GM12878 (cell line): ENCODE results near the gene CTDP1. TPM values are rescaled to one million over a fixed set of nuclear protein-coding genes. Genes with fewer than 3 reads are reported as not detected.

Experiments used
- ATF7 ChIP-seq: fragments of 450-650 bp; IDR thresholded peaks from 2 replicates; pipeline ENCODE4 v1.6.1; 2016; ENCODE audit warnings: low read depth, mild to moderate bottlenecking
- FOS ChIP-seq: IDR thresholded peaks from 3 replicates; pipeline ENCODE4 v1.6.1; 2011; ENCODE audit warnings: borderline replicate concordance; ENCODE audit not compliant: insufficient read length; ENCODE audit errors: extremely low read depth
- IKZF1 ChIP-seq: fragments of 450-650 bp; conservative IDR thresholded peaks from 2 replicates; pipeline ENCODE4 v1.6.1; 2017; ENCODE audit warnings: antibody characterized with exemption, mild to moderate bottlenecking
- NR2F1 ChIP-seq: fragments of 450-650 bp; conservative IDR thresholded peaks from 2 replicates; pipeline ENCODE4 v1.6.1; 2017; ENCODE audit warnings: mild to moderate bottlenecking
- POU2F2 ChIP-seq: IDR thresholded peaks from 3 replicates; pipeline ENCODE4 v1.6.1; 2011; ENCODE audit warnings: low read depth, mild to moderate bottlenecking, low read length, borderline replicate concordance
- RELA ChIP-seq: fragments of 450-650 bp; IDR thresholded peaks from 2 replicates; pipeline ENCODE4 v1.8.0; 2014; ENCODE audit warnings: borderline replicate concordance; ENCODE audit not compliant: partially characterized antibody
- SMAD1 ChIP-seq: fragments of 450-650 bp; IDR thresholded peaks from 2 replicates; pipeline ENCODE4 v1.6.1; 2018; ENCODE audit warnings: mild to moderate bottlenecking, low read depth; ENCODE audit not compliant: partially characterized antibody
- SREBF1 ChIP-seq: IDR thresholded peaks from 2 replicates; pipeline ENCODE4 v1.6.1; 2012; ENCODE audit warnings: mild to moderate bottlenecking, low read length
- WRNIP1 ChIP-seq: IDR thresholded peaks from 2 replicates; pipeline ENCODE4 v1.6.1; 2011; ENCODE audit warnings: low read depth, low read length, improper control_type of control experiment, borderline replicate concordance
- polyA plus RNA-seq, 11 experiments: library from polyadenylated mRNA; depleted of rRNA in 4 of 11; unstranded in 6 of 11; stranded (reverse) in 5 of 11; fragments of >200 nt; fragmentation: Nextera tagmentation in 4 of 11; fragmentation: Illumina TruSeq in 1 of 11; extraction: Ambion mirVana in 4 of 11; extraction: Trizol in 1 of 11; gene quantifications; 1 replicate in 1 of 11; 2 replicates in 10 of 11; pipeline versions ENCODE4 v1.2.1 to v1.2.3, GENCODE V29; 2011 to 2016; ENCODE audit warnings: inconsistent platforms in 2 of 11, missing spikeins in 2 of 11, low read depth in 1 of 11
- total RNA-seq, 4 experiments: library from RNA; depleted of rRNA in 3 of 4; stranded (reverse); fragments of >200 nt in 3 of 4; fragmentation: Illumina TruSeq in 1 of 4; extraction: Trizol in 1 of 4; gene quantifications; 2 replicates each; pipeline versions ENCODE4 v1.2.1 to v1.2.3, GENCODE V29; 2013 to 2021
- TF ChIP-seq, protein P1 (sequence below): IDR thresholded peaks from 2 replicates; pipeline ENCODE4 v1.6.1; 2012; ENCODE audit warnings: mild to moderate bottlenecking, low read depth, low read length
- TF ChIP-seq, protein P2 (sequence below): IDR thresholded peaks from 2 replicates; pipeline ENCODE4 v1.6.1; 2012; ENCODE audit warnings: low read depth, low read length, improper control_type of control experiment
- TF ChIP-seq, protein P3 (sequence below): fragments of 450-650 bp; IDR thresholded peaks from 2 replicates; pipeline ENCODE4 v1.6.1; 2017; ENCODE audit warnings: mild to moderate bottlenecking, moderate library complexity
- TF ChIP-seq, protein P4 (sequence below): fragments of 450-650 bp; conservative IDR thresholded peaks from 2 replicates; pipeline ENCODE4 v1.6.1; 2017; ENCODE audit warnings: mild to moderate bottlenecking, moderate library complexity
- TF ChIP-seq, protein P5 (sequence below): fragments of 450-650 bp; IDR thresholded peaks from 2 replicates; pipeline ENCODE4 v1.6.1; 2017; ENCODE audit warnings: mild to moderate bottlenecking
- TF ChIP-seq, protein P6 (sequence below): fragments of 450-650 bp; IDR thresholded peaks from 2 replicates; pipeline ENCODE4 v1.6.1; 2017; ENCODE audit warnings: low read depth, mild to moderate bottlenecking, moderate library complexity

Gene CTDP1
- total and polyA plus RNA-seq, 10 of the 15 experiments (the other 5 are each of a cell fraction or from before 2014, with no cell fraction given), result 0.32 to 31.3 (median 8.8) TPM

DNA sequence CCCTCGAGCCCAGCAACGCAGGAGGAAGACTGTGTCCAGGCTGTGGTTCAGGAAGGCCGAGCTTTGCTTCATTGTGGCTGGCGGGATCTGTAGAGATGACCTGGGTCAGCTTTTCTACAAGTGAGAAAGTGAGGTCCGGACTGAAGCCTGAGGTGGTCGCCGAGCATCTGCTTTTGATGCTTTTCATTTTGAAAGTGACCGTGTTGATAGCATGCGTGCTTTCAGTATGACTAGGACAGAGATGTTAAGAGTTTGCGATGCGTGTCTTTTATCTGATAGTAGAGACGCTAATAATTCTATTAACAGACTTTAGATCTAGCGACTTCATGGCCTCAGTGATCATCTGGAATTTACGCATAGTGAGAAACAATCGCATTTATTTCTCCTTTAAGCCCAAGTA lies 28.1 kb downstream of the CTDP1 start (continued):
- TF ChIP-seq, protein P1, sequence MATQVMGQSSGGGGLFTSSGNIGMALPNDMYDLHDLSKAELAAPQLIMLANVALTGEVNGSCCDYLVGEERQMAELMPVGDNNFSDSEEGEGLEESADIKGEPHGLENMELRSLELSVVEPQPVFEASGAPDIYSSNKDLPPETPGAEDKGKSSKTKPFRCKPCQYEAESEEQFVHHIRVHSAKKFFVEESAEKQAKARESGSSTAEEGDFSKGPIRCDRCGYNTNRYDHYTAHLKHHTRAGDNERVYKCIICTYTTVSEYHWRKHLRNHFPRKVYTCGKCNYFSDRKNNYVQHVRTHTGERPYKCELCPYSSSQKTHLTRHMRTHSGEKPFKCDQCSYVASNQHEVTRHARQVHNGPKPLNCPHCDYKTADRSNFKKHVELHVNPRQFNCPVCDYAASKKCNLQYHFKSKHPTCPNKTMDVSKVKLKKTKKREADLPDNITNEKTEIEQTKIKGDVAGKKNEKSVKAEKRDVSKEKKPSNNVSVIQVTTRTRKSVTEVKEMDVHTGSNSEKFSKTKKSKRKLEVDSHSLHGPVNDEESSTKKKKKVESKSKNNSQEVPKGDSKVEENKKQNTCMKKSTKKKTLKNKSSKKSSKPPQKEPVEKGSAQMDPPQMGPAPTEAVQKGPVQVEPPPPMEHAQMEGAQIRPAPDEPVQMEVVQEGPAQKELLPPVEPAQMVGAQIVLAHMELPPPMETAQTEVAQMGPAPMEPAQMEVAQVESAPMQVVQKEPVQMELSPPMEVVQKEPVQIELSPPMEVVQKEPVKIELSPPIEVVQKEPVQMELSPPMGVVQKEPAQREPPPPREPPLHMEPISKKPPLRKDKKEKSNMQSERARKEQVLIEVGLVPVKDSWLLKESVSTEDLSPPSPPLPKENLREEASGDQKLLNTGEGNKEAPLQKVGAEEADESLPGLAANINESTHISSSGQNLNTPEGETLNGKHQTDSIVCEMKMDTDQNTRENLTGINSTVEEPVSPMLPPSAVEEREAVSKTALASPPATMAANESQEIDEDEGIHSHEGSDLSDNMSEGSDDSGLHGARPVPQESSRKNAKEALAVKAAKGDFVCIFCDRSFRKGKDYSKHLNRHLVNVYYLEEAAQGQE, result no peak
- TF ChIP-seq WRNIP1, result no peak
- TF ChIP-seq, protein P2, sequence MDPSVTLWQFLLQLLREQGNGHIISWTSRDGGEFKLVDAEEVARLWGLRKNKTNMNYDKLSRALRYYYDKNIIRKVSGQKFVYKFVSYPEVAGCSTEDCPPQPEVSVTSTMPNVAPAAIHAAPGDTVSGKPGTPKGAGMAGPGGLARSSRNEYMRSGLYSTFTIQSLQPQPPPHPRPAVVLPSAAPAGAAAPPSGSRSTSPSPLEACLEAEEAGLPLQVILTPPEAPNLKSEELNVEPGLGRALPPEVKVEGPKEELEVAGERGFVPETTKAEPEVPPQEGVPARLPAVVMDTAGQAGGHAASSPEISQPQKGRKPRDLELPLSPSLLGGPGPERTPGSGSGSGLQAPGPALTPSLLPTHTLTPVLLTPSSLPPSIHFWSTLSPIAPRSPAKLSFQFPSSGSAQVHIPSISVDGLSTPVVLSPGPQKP, result no peak
- no peak for TF ChIP-seq SMAD1
- TF ChIP-seq, protein P3, sequence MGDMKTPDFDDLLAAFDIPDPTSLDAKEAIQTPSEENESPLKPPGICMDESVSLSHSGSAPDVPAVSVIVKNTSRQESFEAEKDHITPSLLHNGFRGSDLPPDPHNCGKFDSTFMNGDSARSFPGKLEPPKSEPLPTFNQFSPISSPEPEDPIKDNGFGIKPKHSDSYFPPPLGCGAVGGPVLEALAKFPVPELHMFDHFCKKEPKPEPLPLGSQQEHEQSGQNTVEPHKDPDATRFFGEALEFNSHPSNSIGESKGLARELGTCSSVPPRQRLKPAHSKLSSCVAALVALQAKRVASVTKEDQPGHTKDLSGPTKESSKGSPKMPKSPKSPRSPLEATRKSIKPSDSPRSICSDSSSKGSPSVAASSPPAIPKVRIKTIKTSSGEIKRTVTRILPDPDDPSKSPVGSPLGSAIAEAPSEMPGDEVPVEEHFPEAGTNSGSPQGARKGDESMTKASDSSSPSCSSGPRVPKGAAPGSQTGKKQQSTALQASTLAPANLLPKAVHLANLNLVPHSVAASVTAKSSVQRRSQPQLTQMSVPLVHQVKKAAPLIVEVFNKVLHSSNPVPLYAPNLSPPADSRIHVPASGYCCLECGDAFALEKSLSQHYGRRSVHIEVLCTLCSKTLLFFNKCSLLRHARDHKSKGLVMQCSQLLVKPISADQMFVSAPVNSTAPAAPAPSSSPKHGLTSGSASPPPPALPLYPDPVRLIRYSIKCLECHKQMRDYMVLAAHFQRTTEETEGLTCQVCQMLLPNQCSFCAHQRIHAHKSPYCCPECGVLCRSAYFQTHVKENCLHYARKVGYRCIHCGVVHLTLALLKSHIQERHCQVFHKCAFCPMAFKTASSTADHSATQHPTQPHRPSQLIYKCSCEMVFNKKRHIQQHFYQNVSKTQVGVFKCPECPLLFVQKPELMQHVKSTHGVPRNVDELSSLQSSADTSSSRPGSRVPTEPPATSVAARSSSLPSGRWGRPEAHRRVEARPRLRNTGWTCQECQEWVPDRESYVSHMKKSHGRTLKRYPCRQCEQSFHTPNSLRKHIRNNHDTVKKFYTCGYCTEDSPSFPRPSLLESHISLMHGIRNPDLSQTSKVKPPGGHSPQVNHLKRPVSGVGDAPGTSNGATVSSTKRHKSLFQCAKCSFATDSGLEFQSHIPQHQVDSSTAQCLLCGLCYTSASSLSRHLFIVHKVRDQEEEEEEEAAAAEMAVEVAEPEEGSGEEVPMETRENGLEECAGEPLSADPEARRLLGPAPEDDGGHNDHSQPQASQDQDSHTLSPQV, result no peak
- 0 out of 2 replicates have a peak, but pooled peaks have one; percentile 16 for TF ChIP-seq SREBF1
- TF ChIP-seq POU2F2, result 0 out of 3 replicates have a peak, but pooled peaks have one; percentile 47
- TF ChIP-seq RELA, result no peak
- TF ChIP-seq IKZF1, result no peak
- TF ChIP-seq, protein P4, sequence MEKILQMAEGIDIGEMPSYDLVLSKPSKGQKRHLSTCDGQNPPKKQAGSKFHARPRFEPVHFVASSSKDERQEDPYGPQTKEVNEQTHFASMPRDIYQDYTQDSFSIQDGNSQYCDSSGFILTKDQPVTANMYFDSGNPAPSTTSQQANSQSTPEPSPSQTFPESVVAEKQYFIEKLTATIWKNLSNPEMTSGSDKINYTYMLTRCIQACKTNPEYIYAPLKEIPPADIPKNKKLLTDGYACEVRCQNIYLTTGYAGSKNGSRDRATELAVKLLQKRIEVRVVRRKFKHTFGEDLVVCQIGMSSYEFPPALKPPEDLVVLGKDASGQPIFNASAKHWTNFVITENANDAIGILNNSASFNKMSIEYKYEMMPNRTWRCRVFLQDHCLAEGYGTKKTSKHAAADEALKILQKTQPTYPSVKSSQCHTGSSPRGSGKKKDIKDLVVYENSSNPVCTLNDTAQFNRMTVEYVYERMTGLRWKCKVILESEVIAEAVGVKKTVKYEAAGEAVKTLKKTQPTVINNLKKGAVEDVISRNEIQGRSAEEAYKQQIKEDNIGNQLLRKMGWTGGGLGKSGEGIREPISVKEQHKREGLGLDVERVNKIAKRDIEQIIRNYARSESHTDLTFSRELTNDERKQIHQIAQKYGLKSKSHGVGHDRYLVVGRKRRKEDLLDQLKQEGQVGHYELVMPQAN, result no peak
- 0 out of 2 replicates have a peak, but pooled peaks have one; percentile 34 for TF ChIP-seq NR2F1
- TF ChIP-seq, protein P5, sequence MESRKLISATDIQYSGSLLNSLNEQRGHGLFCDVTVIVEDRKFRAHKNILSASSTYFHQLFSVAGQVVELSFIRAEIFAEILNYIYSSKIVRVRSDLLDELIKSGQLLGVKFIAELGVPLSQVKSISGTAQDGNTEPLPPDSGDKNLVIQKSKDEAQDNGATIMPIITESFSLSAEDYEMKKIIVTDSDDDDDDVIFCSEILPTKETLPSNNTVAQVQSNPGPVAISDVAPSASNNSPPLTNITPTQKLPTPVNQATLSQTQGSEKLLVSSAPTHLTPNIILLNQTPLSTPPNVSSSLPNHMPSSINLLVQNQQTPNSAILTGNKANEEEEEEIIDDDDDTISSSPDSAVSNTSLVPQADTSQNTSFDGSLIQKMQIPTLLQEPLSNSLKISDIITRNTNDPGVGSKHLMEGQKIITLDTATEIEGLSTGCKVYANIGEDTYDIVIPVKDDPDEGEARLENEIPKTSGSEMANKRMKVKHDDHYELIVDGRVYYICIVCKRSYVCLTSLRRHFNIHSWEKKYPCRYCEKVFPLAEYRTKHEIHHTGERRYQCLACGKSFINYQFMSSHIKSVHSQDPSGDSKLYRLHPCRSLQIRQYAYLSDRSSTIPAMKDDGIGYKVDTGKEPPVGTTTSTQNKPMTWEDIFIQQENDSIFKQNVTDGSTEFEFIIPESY, result no peak
- no peak for TF ChIP-seq FOS
- TF ChIP-seq, protein P6, sequence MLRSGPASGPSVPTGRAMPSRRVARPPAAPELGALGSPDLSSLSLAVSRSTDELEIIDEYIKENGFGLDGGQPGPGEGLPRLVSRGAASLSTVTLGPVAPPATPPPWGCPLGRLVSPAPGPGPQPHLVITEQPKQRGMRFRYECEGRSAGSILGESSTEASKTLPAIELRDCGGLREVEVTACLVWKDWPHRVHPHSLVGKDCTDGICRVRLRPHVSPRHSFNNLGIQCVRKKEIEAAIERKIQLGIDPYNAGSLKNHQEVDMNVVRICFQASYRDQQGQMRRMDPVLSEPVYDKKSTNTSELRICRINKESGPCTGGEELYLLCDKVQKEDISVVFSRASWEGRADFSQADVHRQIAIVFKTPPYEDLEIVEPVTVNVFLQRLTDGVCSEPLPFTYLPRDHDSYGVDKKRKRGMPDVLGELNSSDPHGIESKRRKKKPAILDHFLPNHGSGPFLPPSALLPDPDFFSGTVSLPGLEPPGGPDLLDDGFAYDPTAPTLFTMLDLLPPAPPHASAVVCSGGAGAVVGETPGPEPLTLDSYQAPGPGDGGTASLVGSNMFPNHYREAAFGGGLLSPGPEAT, result no peak
- no peak for TF ChIP-seq ATF7
